Ureter (tissue), 1 donor: ENCODE measurements around the gene TTLL5. TPM values are rescaled to one million over a fixed set of nuclear protein-coding genes. Genes with fewer than 3 reads are reported as not detected.
"Not testable (repeated sequence)": the region's sequence is repeated elsewhere in the genome, so short reads cannot be mapped to it uniquely, and the experiment has no call there.

ENCODE experiments used
- DNase-seq: peaks from one replicate; pipeline ENCODE4 v3.0.0-alpha.2; 2020; ENCODE audit warnings: low spot score
- total RNA-seq: library from RNA; stranded (reverse); gene quantifications from one replicate; pipeline ENCODE4 v1.2.4, GENCODE V29; 2023
- donor health status: DM: yes; HTN: yes; CAD: no.

The TTLL5 gene
- total RNA-seq, 1 donor from 2014 or later = 54.0 TPM

GRCh38 chr14:75831952-75832351 lies 170.9 kb downstream of the TTLL5 start:
- DNase-seq = peak; percentile 50

GRCh38 chr14:75832621-75833297 lies 171.7 kb downstream of the TTLL5 start:
- no peak for DNase-seq

DNA sequence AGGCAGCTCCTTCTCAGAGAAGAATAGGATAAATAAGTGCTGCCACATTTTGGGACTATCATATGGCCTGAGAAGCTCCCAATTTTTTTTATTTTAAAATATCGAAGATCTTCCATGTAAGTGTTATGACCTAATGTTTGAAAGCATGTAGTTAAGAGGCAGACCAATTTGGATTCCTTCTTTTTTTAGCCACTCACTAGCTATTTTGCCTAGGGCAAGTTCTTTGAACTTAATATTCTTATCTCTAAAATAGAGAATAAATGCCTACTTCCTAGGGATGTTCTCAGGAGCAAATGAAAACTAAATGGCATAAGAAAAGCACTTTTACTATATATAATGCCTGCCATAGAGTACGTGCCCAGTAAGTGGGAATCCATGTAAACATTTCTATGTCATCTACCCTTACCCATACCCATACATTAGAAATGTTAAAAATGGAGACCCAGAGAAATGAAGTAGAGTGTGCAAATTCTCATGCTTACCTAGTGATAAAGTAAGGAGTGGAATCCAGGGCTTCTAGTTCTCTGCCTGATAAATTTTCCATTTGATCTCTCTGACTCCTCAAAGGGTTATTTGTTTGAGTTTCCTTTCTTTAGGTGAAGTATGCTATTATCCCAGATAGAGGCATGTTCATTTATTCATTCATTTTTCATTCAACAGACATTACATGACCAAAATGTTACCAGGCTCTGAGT lies 172.4 kb downstream of the TTLL5 start:
- DNase-seq = no peak

- DNase-seq = no peak
These were observed 174.2 kb downstream of the TTLL5 start for GRCh38 chr14:75835156-75835725.

GRCh38 chr14:75835737-75836136 lies 174.7 kb downstream of the TTLL5 start:
- no peak for DNase-seq

DNA sequence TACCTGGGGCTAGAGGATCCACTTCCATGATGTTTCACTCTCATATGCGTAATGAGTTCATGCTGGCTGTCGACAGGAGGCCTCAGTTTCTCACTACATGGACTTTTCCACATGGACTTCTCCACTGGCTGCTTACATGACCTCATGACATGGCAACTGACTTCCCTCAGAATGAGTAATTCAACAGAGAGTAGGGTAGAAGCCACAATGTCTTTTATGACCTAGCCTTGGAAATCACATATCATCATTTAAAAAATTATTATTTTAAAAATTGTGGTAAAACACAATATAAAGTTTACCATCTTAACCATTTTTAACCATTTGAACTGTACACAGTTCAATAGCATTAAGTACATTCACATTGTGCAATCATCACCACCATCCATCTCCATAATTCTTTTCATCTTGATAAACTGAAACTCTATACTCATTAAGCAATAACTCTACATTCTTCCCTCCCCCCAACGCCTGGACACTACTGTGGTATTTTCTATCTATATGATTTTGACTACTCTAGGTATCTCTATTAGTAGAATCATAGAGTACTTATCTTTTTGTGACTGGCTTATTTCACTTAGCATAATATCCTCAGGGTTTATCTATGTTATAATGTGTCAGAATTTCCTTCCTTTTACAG lies 176.2 kb downstream of the TTLL5 start:
- no peak for DNase-seq

DNA sequence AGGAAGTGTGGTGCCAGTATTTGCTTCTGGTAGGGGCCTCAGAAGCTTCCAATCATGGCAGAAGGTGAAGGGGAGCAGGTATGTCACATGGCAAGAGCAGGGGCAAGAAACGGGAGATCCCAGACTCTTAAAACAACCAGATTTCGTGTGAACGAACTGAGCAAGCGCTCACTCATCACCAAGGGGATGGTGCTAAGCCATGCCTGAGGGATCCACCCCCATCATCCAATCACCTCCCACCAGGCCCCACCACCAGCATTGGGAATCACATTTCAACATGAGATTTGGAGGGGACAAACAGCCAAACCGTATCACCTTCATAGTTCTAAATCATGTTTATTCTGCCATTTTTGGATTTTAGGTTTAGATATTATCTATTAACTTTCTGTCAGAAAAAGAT lies 179.9 kb downstream of the TTLL5 start:
- DNase-seq = no peak

DNA sequence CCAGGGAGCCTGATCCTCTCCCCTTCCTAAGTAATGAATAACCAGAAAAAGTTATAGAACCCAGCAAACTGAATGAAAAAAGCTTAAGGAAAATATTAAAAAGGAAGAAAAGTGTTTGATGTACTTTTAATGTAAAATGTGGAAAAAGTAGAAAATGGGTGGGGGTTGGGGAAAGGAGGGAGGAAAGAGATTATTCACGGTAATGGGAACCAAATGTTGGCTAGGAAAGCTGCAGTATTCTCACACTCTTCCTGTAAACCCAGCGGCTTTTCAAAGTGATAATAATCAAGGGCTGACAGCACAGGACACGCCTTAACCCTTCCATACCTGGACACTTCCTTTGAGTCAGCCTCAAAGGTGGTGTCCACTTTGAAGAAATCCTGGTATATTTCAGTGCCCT lies 181.5 kb downstream of the TTLL5 start:
- DNase-seq = no peak

GRCh38 chr14:75844486-75844885 lies 183.4 kb downstream of the TTLL5 start:
- DNase-seq = no peak

- DNase-seq = no peak
These were observed 184.2 kb downstream of the TTLL5 start for GRCh38 chr14:75845136-75845804.

GRCh38 chr14:75846694-75847093 lies 185.6 kb downstream of the TTLL5 start:
- DNase-seq = not testable (repeated sequence)

- no peak for DNase-seq
These were observed 186.5 kb downstream of the TTLL5 start for GRCh38 chr14:75847584-75847983.

DNA sequence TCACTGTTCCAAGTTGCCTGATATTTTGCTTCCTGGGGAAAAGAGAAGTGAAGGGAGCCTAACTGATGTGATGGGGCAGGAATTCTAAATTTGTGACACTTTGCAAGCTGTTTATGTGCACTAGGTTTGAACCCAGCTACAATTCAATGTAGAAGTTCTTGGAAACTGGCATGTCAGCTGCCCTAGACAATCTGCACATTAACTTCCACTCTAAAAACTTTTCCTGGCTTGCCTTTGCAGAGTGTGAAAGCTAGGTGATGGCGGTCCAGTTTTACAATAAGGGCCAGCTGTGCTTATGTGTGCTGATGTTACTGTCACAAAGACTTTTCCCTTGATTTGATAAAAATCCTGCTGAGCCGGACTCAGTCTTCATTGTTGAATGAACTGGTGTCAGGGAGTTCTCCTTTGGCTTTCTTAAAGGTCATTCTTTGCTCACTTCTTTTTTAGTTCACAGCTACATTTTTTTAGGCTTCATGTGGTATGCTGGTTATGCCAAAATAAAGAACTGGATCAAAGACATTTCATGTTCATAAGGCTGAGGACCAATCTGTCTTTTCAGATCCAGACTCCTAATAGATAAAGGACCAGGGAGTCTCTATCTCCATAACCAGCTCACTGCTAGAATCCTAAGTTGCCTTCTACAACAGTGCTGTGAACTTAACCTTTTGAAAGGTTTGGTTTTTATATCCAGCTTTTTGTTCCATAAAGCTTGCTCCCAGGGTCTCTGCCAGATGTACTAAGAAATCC lies 187.3 kb downstream of the TTLL5 start:
- no peak for DNase-seq

- no peak for DNase-seq
These were observed 188.4 kb downstream of the TTLL5 start for GRCh38 chr14:75849300-75849895.

- no peak for DNase-seq
These were observed 190.5 kb downstream of the TTLL5 start for GRCh38 chr14:75851574-75851866.

DNA sequence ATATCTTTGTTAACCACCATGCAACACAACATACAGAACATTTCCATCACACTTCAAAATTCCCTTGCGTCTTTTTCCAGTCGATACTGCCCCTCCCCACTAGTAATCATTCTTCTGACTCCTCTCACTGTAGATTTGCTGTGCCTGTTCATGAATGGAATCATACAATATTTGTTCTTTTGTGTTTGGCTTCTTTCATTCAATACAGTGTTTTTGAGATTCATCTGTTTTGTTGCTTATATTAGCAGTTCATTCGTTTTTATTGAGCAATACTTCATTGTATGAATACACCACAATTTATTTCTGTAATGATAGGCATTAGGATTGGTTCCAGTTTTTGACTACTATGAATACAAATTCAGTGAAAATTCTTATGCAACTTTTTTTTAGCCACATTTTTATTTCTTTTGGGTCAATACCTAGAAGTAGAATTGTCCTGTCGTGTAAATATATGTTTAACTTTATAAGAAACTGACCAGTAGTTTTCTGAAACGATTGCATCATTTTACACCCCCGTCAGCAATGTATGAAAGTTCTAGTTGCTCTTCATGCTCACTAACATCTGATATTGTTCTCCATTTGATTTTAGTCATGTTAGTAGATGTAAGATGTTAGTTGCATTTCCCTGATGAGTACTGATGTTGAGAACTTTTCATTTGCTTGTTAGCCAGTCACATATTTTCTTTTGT lies 193.2 kb downstream of the TTLL5 start:
- no peak for DNase-seq

- DNase-seq = no peak
These were observed 196.2 kb downstream of the TTLL5 start for GRCh38 chr14:75857199-75857598.

- DNase-seq = no peak
These were observed 197.3 kb downstream of the TTLL5 start for GRCh38 chr14:75858362-75858761.

DNA sequence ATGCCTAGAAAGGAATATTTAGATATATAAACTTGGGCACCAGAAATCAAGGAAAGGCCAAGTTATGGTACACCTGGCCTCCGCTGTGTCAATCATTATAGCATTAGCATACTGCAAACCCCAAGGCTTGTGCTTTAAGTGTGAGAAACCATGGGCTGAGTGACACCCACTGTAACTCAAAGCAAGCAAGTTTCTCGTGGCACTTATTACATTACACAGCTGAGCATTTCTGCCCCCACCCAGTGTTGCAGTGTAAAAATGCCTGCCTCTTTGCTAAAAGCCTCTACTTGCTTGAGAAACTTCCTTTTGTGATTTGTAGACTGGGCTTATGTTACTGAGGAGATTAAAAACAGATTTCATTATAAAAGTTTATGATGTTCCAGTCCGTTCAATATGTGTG lies 198.7 kb downstream of the TTLL5 start:
- no peak for DNase-seq

DNA sequence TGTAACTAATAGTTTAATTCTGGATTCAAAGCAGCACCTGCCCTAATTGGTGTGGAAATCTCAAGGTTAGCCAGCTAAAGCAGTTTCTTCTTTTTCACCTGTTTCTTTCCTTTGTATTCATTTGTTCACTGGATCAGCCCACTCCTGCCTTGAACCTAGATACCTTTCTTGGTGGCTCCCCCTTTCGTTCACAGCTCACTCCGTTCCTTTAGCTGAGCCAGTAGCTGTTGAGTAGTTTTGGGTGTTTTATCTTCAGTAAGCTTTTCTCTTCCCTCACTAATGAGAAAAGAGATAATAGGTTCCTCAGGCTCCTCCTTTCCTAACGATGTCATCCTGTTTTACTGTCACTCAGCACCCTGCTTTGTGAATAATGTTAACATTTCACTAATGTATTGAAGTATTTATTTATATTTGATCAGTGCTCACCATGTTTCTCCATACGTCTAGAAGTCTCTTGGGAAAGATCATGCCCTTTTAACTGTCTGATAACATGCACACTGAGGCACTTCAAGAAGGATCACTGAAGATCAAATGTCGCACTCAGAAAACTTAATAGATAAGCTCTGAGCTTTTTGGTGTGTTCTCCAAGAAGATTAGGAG lies 199.6 kb downstream of the TTLL5 start:
- no peak for DNase-seq
